GM21390 (cell line): Measurements from ENCODE around the gene RBSN.
"Not testable (repeated sequence)": the region's sequence is repeated elsewhere in the genome, so short reads cannot be mapped to it uniquely, and the experiment has no call there.

ENCODE experiments used
- ATAC-seq: cut with Tn5 transposase; IDR thresholded peaks from one replicate; pipeline ENCODE4 v1.9.1; 2021; ENCODE audit not compliant: unreplicated experiment

Gene RBSN

GRCh38 chr3:15098503-15099363, at the start of gene RBSN:
Gene RBSN (minus strand): TSS chr3:15099148. CDS start chr3:15096120, 3,028 bp downstream.
- ATAC-seq, result peak; percentile 82

- ATAC-seq, result no peak
These were observed 49.7 kb upstream of the RBSN start for GRCh38 chr3:15148614-15149013.

- ATAC-seq, result not testable (repeated sequence)
These were observed 37.9 kb upstream of the RBSN start for GRCh38 chr3:15136885-15137284.

GRCh38 chr3:15134968-15135367, 36.0 kb upstream of the RBSN start:
- ATAC-seq, result not testable (repeated sequence)

GRCh38 chr3:15128403-15128802, 29.5 kb upstream of the RBSN start:
- ATAC-seq, result not testable (repeated sequence)

GRCh38 chr3:15126975-15127374, 28.0 kb upstream of the RBSN start:
- not testable (repeated sequence) for ATAC-seq

GRCh38 chr3:15122398-15122797, 23.4 kb upstream of the RBSN start:
- no peak for ATAC-seq

- no peak for ATAC-seq
These were observed 23.0 kb upstream of the RBSN start for GRCh38 chr3:15121936-15122335.

- peak; percentile 65 for ATAC-seq
These were observed 22.0 kb upstream of the RBSN start for GRCh38 chr3:15120986-15121385.

GRCh38 chr3:15117011-15117410, 18.1 kb upstream of the RBSN start:
- ATAC-seq, result no peak

- ATAC-seq, result no peak
These were observed 17.2 kb upstream of the RBSN start for GRCh38 chr3:15116032-15116669.

- no peak for ATAC-seq
These were observed 15.8 kb upstream of the RBSN start for GRCh38 chr3:15114466-15115358.

GRCh38 chr3:15113884-15114283, 14.9 kb upstream of the RBSN start:
- no peak for ATAC-seq

- ATAC-seq, result no peak
These were observed 14.5 kb upstream of the RBSN start for GRCh38 chr3:15113471-15113870.

GRCh38 chr3:15112011-15112410, 13.1 kb upstream of the RBSN start:
- ATAC-seq, result no peak

GRCh38 chr3:15110206-15110605, 11.3 kb upstream of the RBSN start:
- no peak for ATAC-seq

GRCh38 chr3:15108869-15109268, 9.9 kb upstream of the RBSN start:
- no peak for ATAC-seq

GRCh38 chr3:15108082-15108545, 9.2 kb upstream of the RBSN start:
- ATAC-seq, result peak; percentile 78

GRCh38 chr3:15107075-15107947, 8.4 kb upstream of the RBSN start:
- ATAC-seq, result no peak

- ATAC-seq, result no peak
These were observed 3.9 kb upstream of the RBSN start for GRCh38 chr3:15102836-15103235.
